Tongue (tissue), 2 donors: ENCODE measurements around the gene CIDEB. TPM values are rescaled to one million over a fixed set of nuclear protein-coding genes. Genes with fewer than 3 reads are reported as not detected.

ENCODE experiments used
- DNase-seq: peaks from one replicate; pipeline ENCODE4 v3.0.0-alpha.2; 2015
- total RNA-seq: library from RNA; depleted of rRNA; stranded (reverse); fragments of >200 nt; gene quantifications from one replicate; pipeline ENCODE4 v1.2.3, GENCODE V29; 2014

Gene CIDEB
- total RNA-seq, 1 donor from 2014 or later, result 14.6 TPM

GRCh38 chr14:24312736-24313507, 5.1 kb upstream of the CIDEB start:
- no peak for DNase-seq

GRCh38 chr14:24311837-24312615, 4.2 kb upstream of the CIDEB start:
- no peak for DNase-seq

DNA sequence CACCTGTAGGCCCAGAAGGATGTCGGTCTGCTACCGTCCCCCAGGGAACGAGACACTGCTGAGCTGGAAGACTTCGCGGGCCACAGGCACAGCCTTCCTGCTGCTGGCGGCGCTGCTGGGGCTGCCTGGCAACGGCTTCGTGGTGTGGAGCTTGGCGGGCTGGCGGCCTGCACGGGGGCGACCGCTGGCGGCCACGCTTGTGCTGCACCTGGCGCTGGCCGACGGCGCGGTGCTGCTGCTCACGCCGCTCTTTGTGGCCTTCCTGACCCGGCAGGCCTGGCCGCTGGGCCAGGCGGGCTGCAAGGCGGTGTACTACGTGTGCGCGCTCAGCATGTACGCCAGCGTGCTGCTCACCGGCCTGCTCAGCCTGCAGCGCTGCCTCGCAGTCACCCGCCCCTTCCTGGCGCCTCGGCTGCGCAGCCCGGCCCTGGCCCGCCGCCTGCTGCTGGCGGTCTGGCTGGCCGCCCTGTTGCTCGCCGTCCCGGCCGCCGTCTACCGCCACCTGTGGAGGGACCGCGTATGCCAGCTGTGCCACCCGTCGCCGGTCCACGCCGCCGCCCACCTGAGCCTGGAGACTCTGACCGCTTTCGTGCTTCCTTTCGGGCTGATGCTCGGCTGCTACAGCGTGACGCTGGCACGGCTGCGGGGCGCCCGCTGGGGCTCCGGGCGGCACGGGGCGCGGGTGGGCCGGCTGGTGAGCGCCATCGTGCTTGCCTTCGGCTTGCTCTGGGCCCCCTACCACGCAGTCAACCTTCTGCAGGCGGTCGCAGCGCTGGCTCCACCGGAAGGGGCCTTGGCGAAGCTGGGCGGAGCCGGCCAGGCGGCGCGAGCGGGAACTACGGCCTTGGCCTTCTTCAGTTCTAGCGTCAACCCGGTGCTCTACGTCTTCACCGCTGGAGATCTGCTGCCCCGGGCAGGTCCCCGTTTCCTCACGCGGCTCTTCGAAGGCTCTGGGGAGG, 3.1 kb upstream of the CIDEB start, which contains the start of gene LTB4R:
Gene LTB4R, plus strand, starts transcription at position 857 of the 959 bp plus-strand sequence. CDS start 4,150 bp downstream, outside the sequence.
- peak; percentile 82 for DNase-seq

GRCh38 chr14:24310265-24310645, 2.5 kb upstream of the CIDEB start:
- DNase-seq, result peak; percentile 21

GRCh38 chr14:24309538-24310264, 1.9 kb upstream of the CIDEB start, which contains the start of gene LTB4R2:
TSS of gene LTB4R2 (plus strand) at chr14:24310140. CDS start at chr14:24310665, 525 bp downstream.
- DNase-seq, result peak; percentile 40

GRCh38 chr14:24308342-24309124, 756 bp upstream of the CIDEB start:
- DNase-seq, result no peak

DNA sequence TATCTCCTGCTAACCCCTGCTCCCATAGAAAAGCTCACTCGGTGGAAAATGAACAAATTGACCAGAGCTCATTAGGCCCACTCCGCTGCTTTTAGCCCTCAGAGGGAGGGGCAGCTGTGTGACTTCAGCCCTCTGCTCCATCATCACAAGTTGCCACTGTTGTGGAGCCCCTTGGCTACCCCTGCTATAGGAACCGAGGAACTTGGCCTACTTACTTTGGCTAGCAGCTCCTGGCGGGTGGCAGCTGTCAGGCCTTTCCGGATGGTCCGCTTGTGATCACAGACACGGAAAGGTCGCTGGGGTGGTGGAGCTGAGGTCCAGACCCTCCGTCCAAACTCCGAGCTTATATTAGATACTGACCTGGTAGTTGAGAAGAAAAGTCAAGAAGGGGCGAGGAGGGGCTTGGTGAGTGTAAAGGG, 612 bp downstream of the CIDEB start:
- DNase-seq, result no peak

DNA sequence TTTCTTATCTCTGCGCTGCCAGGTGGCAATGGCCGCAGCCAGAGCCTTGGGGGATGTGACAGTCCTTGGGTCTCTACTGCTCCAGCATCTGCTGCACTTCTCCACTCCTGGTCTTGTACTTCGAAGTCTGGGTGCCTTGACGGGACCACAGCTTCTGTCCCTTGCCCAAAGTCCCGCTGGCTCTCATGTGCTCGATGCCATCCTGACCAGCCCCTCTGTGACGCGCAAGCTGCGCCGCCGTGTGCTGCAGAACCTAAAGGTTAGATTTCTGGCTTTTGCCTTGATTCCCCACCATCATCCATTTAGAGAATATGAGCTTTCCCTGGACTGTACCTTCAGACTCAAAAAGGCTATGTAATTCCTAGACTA, 3.8 kb downstream of the CIDEB start:
- DNase-seq, result no peak

DNA sequence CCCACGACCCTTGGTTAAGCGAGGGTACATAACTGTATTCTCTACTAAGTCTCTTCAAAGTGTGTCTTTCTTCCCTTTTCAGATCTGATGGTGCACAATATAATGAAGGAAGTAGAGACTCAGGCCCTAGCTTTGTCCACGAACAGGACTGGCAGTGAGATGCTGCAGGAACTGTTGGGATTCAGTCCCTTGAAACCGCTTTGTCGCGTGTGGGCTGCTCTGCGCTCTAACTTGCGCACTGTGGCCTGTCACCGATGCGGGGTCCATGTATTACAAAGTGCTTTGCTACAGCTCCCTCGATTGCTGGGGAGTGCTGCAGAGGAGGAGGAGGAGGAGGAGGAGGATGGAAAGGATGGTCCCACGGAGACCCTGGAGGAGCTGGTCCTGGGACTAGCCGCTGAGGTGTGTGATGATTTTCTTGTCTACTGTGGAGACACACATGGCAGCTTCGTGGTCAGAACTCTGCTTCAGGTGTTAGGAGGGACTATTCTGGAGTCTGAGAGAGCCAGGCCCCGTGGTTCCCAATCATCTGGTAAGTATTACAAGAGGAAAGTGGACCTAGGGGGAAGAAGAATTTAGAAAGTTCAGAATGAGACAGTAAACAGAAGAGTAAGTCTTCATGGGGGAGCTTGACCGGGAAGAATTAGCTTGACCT, 7.3 kb downstream of the CIDEB start:
- no peak for DNase-seq

DNA sequence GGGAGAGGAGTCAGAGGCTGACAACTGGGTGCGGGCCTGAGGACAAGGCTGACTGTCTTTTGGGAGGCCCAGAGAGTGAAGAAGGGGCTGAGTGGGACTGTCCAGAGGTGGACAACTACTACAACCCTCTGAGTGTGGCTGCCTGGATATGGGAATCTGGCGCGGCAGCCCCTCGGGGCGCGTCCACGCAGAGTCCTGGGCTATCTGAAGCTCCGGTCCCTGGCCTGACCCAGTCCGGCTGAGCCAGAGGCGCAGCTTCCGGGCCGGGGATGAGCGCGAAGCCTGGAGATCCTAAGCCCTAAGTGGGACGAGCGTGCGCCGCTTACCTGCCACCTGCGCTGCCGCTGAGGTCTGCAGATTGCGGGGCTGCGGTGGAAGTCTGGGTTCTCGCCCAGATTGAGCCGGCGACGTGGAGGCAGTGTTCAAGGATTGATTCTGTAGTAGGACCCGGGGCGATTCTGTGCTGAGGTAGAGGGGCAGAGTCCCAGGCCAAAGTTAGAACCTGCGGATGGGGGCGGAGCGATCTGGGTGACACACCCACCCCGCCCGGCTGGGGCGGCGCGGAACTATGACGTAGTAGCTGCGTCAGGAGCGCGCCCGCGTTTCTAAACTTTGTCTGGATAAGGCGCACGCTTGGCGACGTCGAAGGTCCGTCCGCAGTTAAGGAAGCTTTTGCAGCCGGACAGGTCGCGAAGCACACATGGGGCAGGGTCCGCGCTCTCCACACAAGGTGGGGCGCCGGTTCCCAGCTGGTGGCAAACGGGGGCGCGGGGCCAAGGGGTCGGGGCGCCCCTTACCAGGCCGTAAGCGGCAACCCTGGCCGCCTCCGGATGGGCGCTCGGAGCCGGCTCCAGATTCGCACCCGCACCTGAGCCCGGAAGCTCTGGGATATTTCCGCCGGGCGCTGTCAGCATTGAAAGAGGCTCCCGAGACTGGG, 8.3 kb downstream of the CIDEB start, which contains the start of the genes DHRS1 and NOP9:
Gene DHRS1, minus strand, starts transcription at position 526 of the 937 bp plus-strand sequence. CDS start 674 bp downstream, outside the sequence.
Gene NOP9, plus strand, starts transcription at position 596 of the 937 bp plus-strand sequence. Its CDS starts 105 bp downstream, at position 701.
- DNase-seq, result peak; percentile 96

DNA sequence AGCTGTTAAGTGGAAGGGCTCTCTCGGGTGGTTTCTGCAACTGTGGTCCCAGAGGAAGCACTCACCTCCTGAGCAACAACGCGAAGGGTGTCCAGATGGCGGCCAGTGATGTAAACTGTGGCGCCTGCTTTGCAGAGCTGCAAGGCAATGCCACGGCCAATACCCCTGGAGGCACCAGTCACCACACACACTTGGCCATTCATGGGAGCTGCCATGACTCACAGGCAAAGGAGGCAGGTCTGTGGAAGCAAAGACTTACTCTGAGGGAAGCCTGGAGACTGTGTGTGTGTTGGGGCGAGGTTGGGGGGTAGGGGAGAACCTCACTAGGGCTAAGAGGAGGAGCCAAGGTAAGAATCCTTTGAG, 8.9 kb downstream of the CIDEB start:
- DNase-seq, result no peak

- DNase-seq, result peak; percentile 37
These were observed 10.4 kb downstream of the CIDEB start for GRCh38 chr14:24297190-24297964.

DNA sequence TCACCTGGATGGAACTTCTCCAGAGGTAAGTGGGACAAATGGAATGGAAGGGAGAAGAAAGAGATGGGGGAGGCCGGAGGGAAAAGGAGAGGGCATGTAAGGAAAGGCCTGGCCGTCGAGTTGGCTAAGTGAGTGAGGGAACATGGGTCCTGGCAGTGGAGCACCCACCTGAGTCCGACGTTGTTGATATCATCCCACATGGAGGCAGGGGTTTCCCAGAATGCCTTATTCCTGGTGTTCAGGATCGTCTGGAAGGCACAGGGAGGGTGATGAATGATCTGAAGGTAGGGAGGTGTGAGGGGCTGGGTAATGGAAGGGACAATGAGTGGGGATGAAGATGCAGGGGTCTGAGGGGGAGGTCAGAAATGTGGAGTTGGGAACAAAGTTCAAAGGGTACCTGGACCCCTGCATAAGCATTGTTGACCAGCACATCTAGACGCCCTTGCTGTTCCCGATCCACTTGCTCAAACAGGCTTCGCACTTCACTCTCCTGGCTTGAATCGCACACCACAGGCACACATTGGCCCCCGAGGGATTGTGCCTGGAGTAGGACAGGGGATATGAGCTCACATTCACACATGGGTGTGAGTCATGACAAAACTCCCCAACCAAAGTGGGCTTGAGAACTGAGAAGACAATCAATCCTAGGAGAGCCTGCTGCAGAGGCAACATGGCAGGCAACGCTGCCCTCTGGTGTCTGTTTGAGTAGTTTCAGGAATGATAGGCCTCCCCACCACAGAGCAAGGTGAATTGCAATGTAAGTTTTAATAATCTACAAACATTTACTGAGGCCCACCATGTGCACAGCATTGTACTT, 11.2 kb downstream of the CIDEB start:
- peak; percentile 83 for DNase-seq

DNA sequence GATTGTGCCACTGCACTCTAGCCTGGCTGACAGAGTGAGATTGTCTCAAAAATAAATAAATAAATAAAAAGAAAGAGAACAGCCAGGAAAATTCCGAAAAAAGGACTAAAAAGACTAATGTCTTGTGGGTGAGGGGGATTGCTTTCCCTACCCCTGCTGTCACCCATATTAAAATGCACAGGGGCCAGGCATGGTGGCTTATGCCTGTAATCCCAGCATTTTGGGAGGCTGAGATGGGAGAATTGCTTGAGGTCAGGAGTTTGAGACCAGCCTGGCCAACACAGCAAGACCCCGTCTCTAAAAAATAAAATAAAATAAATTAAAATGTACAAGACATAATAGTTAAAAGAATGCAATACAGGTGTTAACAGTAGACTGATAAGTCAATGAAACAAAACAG, 14.3 kb downstream of the CIDEB start:
- DNase-seq, result no peak

DNA sequence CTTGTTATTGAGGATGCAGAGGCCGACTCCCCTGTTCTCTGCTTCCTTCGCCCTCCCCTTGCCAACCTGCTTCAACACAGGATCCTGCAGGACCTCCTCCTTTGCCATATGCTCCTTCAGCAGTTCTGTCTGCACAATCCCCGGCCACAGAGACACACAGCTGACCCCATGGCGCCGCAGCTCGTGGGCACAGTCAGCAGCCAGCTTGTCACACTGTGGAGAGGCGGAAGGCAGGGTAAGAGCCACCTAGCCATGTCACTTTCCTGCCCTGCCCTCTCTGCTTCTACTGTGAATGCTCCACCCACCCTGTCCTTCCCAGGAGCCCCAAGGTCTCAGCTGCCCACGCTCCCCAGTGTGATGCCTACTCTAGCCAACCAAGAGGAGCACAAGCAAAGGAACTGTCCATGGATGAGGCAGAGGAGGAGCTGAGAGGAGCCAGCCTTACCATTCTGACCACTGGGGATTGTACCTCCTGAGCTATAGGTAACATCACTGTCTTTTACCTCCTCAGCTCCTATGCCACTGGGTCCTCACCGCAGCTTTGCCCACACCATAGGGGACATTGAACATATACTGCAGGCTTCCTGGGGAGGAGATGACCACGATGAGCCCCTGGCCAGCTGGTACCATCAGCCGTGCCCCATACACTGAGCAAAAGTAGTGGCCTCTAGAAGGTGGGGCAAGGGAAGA, 15.5 kb downstream of the CIDEB start:
- no peak for DNase-seq

DNA sequence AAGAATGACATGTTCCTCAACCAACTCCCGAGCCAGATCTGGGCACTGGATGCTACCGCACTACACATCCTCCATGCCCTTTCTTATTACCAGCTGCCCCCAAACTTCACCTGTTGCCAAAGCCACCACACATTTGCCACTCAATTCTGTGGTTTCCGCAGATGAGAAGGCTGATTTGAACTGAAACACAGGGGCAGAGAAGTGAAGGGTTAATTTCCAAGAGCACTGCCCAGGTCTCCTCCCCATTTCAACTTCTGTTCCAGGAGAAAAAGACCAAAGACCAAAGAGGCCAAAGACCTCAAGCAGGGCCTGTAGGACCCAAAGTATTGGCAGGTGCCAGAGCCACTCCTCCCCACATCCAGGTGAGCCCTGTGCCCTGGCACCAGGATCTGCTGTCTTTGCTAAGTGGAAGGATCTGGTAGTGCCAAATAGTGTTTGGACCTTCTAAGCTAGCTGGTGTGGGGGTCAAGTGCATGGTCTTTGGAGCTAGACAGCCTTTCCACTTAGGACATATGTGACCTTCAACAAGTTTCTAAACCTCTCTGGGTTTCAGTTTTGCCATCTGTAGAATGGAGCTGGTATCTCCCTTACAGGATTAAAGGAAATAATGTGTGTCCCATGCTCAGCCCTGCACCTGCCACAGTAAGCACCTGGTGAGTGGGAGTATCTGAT, 16.2 kb downstream of the CIDEB start:
- no peak for DNase-seq
